Placental pericyte (primary cell): ENCODE results near the gene TSNAXIP1. TPM values are rescaled to one million over a fixed set of nuclear protein-coding genes. Genes with fewer than 3 reads are reported as not detected.

Experiments
- small RNA-seq: library from RNA; depleted of rRNA; stranded (forward); fragments of <200 nt; gene quantifications from one replicate; pipeline ENCODE3, GENCODE V24; 2012; ENCODE audit warnings: low replicate concordance
- total RNA-seq: library from RNA; depleted of rRNA; stranded (reverse); fragments of >200 nt; gene quantifications from 2 replicates; pipeline ENCODE4 v1.2.3, GENCODE V29; 2012

Gene TSNAXIP1, protein sequence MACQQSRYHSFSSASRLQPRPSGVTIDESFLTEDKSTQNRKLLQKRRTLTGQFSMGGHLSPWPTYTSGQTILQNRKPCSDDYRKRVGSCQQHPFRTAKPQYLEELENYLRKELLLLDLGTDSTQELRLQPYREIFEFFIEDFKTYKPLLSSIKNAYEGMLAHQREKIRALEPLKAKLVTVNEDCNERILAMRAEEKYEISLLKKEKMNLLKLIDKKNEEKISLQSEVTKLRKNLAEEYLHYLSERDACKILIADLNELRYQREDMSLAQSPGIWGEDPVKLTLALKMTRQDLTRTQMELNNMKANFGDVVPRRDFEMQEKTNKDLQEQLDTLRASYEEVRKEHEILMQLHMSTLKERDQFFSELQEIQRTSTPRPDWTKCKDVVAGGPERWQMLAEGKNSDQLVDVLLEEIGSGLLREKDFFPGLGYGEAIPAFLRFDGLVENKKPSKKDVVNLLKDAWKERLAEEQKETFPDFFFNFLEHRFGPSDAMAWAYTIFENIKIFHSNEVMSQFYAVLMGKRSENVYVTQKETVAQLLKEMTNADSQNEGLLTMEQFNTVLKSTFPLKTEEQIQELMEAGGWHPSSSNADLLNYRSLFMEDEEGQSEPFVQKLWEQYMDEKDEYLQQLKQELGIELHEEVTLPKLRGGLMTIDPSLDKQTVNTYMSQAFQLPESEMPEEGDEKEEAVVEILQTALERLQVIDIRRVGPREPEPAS
- total RNA-seq, result 0.88 and 1.0 TPM in 2 replicates

DNA sequence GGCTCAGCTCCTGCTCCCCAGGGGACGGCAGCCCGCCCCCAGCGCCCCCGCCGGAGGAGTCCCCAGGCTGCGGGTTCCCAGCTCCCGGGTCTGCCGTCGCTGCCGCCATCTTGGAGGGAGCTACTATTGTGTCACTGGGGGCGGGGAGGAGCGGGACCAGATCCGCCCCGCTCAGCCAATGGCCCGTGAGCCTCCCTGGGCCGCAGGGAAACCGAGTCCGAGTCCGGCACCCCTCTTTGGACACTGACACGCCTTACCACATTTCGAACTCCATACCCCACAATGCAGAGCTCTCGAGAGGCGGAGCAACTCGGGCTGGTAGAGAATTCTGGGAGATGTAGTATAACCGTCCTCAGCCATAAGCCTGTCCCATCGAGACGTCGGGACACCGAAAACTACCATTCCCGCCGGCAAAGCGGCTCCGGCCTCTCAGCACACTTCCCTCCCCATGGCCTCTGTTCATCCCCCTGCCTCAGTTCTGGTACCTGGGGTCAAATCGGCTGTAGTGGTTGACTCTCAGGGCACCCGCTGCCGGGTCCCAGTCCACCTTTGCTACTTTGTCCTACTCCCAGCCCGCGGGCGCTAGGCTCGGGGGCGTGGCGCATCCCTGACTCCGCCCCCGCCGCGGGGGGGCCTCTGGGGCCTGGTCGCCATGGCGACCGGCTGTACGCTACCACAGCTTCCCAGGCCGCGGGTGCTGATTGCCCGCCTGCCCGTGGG, at the start of gene TSNAXIP1, which contains the start of gene RANBP10:
Gene TSNAXIP1, plus strand, starts transcription at position 462 of the 720 bp plus-strand sequence. CDS start 261 bp downstream, outside the sequence.
Gene RANBP10, minus strand, starts transcription at position 133 of the 720 bp plus-strand sequence. Its CDS starts 24 bp downstream, at position 109.

DNA sequence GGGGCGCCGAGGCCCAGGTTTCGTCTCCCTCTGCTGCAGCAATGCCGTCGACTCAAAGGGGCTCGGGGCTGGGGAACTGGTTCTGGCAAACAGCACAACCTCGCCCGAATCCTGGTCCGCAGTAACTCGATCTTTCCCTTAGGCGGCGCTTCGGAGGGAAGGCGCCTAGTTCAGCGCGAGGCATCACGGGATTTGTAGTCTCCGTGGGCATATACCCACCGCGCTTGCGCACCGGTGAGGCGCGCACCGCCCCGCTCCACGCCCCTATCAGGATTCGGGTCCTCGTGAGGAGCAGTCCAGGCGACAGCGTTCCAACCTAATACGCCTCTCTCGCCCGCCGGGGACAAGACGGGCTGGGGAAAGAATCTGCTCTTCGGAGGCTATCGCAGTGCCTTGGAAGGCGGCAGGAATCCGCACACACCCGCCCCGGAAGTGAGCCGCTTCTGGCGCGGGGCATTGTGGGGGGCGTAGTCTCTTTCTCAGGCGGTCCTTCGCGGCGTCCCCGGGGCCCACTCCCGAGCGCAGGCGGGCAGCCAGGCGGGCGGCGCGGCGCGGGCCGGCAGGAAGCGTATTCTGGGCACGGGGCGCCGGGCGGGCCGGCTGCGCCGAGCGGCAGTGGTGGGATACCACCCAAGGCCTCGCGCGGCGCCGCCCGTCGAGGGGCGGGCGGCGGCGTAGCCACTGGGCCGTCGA, 35.3 kb downstream of the TSNAXIP1 start, which contains the start of gene THAP11:
Gene THAP11, plus strand, starts transcription at position 505 of the 693 bp plus-strand sequence. CDS start 235 bp downstream, outside the sequence.

DNA sequence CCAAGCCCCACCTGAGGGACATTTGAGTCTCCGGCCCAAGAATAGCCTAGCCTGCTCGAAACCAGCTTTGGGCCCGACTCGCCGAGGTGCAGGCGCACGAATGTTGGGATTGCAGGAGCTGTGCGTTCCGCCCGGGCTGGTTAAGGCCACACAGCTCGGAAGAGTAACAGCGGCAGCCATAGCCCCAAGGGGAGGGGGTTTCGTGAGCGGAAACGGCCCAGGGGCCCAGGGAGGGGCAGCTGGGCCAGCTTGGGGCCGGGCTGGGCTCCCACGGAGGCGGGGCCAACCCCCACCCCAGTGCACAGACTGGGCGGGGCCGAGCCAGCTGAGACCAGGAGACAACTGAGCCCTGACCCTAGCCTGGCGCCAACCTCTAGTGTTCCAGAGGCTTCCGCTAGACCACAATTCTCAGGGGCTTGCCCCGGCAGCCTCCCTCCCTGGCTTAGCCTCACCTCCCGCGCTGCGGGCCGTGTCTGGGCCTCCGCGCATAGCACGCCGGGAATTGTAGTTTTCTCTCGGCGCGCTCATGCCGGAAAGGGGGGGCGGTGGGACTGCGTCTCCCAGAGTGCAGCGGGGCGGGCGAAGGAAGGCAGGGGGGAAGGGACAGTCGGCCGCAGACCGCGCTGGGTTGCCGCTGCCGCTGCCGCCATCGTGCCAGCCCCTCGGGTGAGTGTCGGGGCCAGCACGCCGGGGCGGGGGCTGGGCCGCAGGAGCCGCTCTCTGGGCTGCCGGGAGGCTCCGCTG, 39.8 kb downstream of the TSNAXIP1 start, which contains the start of gene NUTF2:
Gene NUTF2, plus strand, starts transcription at position 614 of the 744 bp plus-strand sequence. CDS start 18,198 bp downstream, outside the sequence.

DNA sequence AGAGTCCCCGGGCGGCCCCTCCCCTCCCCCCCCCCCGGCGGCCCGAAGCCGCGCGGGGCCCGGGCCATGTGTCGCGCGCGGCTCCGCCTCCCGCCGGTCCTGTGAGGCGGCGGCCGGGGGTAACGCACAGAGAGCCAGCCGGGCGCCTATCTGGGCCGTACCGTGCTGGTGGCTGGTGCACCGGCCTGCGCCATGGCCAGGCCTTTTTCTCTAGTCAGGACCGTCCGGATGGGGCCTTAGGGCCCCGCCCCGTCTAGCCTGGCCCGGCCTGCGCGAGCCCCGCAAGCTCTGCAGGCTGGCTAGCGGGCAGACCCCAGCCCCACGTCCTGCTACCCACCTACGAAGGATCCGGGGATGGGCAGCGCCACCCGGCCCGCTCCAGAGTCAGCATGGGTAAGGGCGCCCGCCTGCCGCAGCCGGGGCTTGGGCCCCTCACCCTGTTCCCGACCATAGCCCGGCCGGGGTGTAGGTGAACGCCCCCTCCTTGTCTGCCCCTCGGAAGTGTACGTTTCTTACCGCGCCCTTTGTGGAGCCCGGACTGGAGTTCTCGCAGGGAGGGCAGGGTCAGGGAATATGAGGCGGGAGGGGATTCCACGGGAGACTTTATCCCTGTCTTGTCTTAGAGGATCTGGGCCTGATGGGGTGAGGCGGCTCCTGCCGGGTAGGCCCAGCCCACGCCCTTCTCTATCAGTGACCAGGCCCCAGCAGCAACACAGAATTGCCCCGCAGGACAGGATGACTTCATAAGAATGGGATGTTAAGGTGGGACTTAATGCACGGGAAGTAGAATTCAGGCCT, 40.6 kb downstream of the TSNAXIP1 start, which contains the start of gene CENPT:
Gene CENPT, minus strand, starts transcription at position 630 of the 798 bp plus-strand sequence. CDS start 13,834 bp downstream, outside the sequence.

DNA sequence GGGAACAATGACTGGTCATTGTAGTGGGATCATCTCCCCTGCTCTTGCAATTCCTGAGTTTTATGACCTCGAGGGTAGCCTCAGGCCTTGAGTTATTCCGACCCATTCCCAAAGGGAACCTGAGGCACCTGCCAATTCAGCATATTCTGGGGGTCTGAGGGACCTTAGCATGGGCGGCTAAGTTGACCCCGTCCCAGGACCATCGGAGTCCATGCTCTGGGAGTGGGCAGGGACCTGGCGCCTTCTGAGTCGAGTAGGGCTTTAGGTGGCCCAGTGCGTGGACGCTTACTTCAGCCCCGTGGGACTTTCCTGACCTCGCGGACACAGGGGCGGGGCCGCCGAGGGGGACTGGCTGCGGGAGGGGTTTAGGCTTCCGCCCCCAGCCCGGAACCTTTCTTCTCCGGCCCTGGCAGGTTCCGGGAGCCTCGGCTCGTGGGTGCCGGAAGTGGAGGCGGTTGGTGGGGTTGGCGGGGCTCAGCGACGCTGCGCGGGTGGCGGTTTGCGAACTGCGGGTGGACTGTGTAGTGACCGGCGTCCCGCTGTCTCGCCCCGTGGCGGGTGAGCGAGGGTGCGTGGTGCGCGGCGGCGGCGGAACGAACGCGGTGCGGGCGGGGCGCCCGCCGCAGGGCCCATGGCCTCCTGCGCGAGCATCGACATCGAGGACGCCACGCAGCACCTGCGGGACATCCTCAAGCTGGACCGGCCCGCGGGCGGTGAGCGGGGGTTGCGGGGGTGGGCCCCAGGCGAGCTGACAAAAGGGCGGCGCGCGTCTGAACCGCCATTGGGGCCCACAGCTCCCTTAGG, 66.1 kb downstream of the TSNAXIP1 start, which contains the start of gene EDC4:
Gene EDC4, plus strand, starts transcription at position 422 of the 804 bp plus-strand sequence. Its CDS starts 210 bp downstream, at position 632.

Small RNA genes within 50 kb of the gene (small RNA-seq; reads per million reads assigned to genes)
- gene AC040162.2, result not detected

Other genes with a start within 250 kb of the TSNAXIP1 start
- 27.8 and 35.9 TPM in 2 replicates for gene CTCF, start 244.4 kb upstream of the TSNAXIP1 start, total RNA-seq
- gene CARMIL2, start 161.7 kb upstream of the TSNAXIP1 start, total RNA-seq, result 0.43 and 0.44 TPM in 2 replicates
- gene ACD, start 146.6 kb upstream of the TSNAXIP1 start, total RNA-seq, result 17.3 and 39.8 TPM in 2 replicates
- 1.3 and 1.5 TPM in 2 replicates for gene PARD6A, start 145.9 kb upstream of the TSNAXIP1 start, total RNA-seq
- 14.7 and 17.6 TPM in 2 replicates for gene ENKD1, start 140.1 kb upstream of the TSNAXIP1 start, total RNA-seq
- gene C16orf86, start 140.1 kb upstream of the TSNAXIP1 start, total RNA-seq, result 2.3 and 3.5 TPM in 2 replicates
- gene GFOD2, start 87.6 kb upstream of the TSNAXIP1 start, total RNA-seq, result 12.0 and 22.6 TPM in 2 replicates
- gene RANBP10, start 329 bp upstream of the TSNAXIP1 start, total RNA-seq, result 6.4 and 7.7 TPM in 2 replicates
- 26.0 and 39.4 TPM in 2 replicates for gene THAP11, start 35.4 kb downstream of the TSNAXIP1 start, total RNA-seq
- gene NUTF2, start 40.0 kb downstream of the TSNAXIP1 start, total RNA-seq, result 159 and 180 TPM in 2 replicates
- 21.4 and 52.3 TPM in 2 replicates for gene CENPT, start 40.8 kb downstream of the TSNAXIP1 start, total RNA-seq
- gene EDC4, start 66.2 kb downstream of the TSNAXIP1 start, total RNA-seq, result 61.1 and 85.3 TPM in 2 replicates
- 1.0 TPM in 1 of 2 replicates, not detected in the other for gene NRN1L, start 78.0 kb downstream of the TSNAXIP1 start, total RNA-seq
- gene PSKH1, start 86.4 kb downstream of the TSNAXIP1 start, total RNA-seq, result 18.6 and 23.9 TPM in 2 replicates
- gene CTRL, start 125.0 kb downstream of the TSNAXIP1 start, total RNA-seq, result 0.29 and 2.0 TPM in 2 replicates
- gene PSMB10, start 130.0 kb downstream of the TSNAXIP1 start, total RNA-seq, result 48.4 and 51.4 TPM in 2 replicates
- 6.4 and 10.7 TPM in 2 replicates for gene LCAT, start 137.2 kb downstream of the TSNAXIP1 start, total RNA-seq
- gene SLC12A4, start 161.7 kb downstream of the TSNAXIP1 start, total RNA-seq, result 97.5 and 105 TPM in 2 replicates
- gene DPEP3, start 173.6 kb downstream of the TSNAXIP1 start, total RNA-seq, result not detected in 2 replicates
- not detected in 2 replicates for gene DPEP2, start 192.6 kb downstream of the TSNAXIP1 start, total RNA-seq
- gene DPEP2NB, start 209.0 kb downstream of the TSNAXIP1 start, total RNA-seq, result not detected in 2 replicates
- gene DDX28, start 216.3 kb downstream of the TSNAXIP1 start, total RNA-seq, result 11.2 and 15.3 TPM in 2 replicates
- gene DUS2, start 216.4 kb downstream of the TSNAXIP1 start, total RNA-seq, result 11.4 and 21.0 TPM in 2 replicates